Colonic mucosa (tissue), 4 donors: Measurements from ENCODE around the gene XXYLT1. TPM values are rescaled to one million over a fixed set of nuclear protein-coding genes. Genes with fewer than 3 reads are reported as not detected.

Experiments used
- DNase-seq: peaks from one replicate; pipeline ENCODE4 v3.0.0-alpha.2; 2020
- H3K27ac ChIP-seq: fragments of 200-600 bp; one replicate; pipeline ENCODE4 v1.8.0; 2021
- H3K27me3 ChIP-seq: fragments of 200-600 bp; one replicate; pipeline ENCODE4 v1.8.0; 2021
- H3K36me3 ChIP-seq: fragments of 200-600 bp; one replicate; pipeline ENCODE4 v1.8.0; 2021
- H3K4me1 ChIP-seq: fragments of 200-600 bp; one replicate; pipeline ENCODE4 v1.8.0; 2021; ENCODE audit warnings: mild to moderate bottlenecking
- H3K4me3 ChIP-seq: fragments of 200-600 bp; one replicate; pipeline ENCODE4 v1.8.0; 2021
- H3K9ac ChIP-seq, 2 donors: one replicate each; pipeline ENCODE4 v1.7.0; 2013; ENCODE audit warnings: control low read depth in 2 of 2, low read depth in 2 of 2, low read length in 2 of 2
- H3K9me3 ChIP-seq: fragments of 200-600 bp; one replicate; pipeline ENCODE4 v1.8.0; 2021
- CTCF ChIP-seq: fragments of 200-600 bp; IDR thresholded peaks from one replicate; pipeline ENCODE4 v1.8.0; 2022; ENCODE audit warnings: antibody characterized with exemption, mild to moderate bottlenecking
- intact Hi-C: fragments of 100-400 bp; cut with DNase I; formaldehyde crosslinking; loops from one replicate; pipeline ENCODE4 v1.14.1; 2022
- total RNA-seq, 2 donors: library from RNA; stranded (reverse); fragmentation: NEBNext Ultra II Directional in 1 of 2; extraction: Animal tissue kit (Norgen Biotek cat#: 25700) in 1 of 2; gene quantifications; one replicate each; pipeline ENCODE4 v1.2.1, GENCODE V29; 2021
- donor health status: healthy.
- donor health status: DM: no; HTN: no; CAD: no.
- donor health status: DM: no; HTN: no; CAD: no.

XXYLT1 gene
- total RNA-seq, 2 donors from 2014 or later: 8.3 to 10.9 TPM

DNA sequence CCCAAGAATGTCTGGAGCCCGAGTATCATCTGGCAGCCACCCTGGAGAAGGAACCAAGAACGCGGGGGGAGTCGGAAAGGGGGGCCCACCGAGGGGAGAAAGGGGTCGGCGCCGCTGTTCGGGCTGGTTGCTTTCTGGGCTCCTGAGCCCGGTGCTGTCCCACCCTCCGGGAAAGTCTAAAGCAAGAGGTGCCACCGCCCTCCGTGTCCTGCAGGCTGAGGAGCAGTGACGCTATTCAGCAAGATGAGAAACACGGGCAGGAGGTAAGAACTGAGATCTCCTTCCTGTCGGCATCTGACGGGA lies 234.8 kb downstream of the XXYLT1 start:
- no peak for DNase-seq
- no peak overlapping the region for H3K9ac ChIP-seq
- no peaks in the 10 kb centered on the region for H3K9me3 ChIP-seq
- no peaks in the 10 kb centered on the region for H3K4me1 ChIP-seq
- H3K4me3 ChIP-seq: no peak overlapping the region
- no peaks in the 10 kb centered on the region for H3K27me3 ChIP-seq
- intact Hi-C loops: no loop called here
- H3K36me3 ChIP-seq: no peaks in the 10 kb centered on the region
- no peak for TF ChIP-seq CTCF
- H3K27ac ChIP-seq: no peak overlapping the region

DNA sequence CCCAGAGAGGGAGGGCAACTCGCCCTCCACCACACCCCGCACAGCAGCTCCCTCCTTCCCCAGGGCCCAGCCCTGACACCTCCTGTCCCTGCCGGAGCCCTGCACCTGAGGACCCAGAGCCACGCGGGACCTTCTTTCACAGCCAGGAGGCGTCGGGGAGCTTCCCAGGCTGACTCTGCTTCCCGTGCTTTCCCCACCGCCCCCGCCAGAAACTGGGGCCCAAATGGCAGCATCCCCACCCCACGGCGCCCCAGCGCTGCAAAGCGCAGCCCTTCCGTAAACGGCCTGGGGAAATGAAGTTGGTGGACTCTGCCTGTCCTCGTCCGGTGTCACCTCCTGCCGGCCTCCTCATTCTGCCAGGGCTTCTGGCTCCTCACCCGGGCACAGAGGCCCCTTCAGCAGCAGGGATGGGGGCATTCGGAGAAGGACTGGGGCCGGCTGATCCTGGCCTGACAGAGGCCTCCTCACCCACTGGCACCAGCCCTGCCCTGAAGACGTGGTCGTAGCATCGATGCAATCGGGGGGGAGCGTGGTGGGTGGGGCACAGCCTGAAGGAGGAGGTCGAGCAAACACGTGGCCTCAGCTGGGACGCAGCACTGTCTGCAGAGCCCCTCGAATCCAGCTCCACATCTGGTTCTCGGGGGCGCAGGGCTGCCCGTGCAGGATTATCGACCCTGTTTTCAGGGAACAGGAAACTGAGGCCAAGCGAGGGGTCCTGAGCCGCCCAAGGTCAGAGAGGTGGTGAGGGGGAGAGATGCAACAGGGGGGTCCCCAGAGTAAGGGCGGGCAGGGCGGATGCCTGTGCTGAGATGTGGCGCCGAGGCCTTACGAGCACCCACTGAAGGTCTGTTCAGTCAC lies 235.4 kb downstream of the XXYLT1 start:
- Histone ChIP-seq H3K9ac (no peak overlapping the region), H3K36me3 (no peaks in the 10 kb centered on the region), H3K27ac (no peak overlapping the region), H3K4me1 (no peaks in the 10 kb centered on the region), H3K9me3 (no peaks in the 10 kb centered on the region), H3K27me3 (no peaks in the 10 kb centered on the region), H3K4me3 (no peak overlapping the region)
- intact Hi-C loops: no loop called here
- no peak for TF ChIP-seq CTCF
- DNase-seq: no peak

DNA sequence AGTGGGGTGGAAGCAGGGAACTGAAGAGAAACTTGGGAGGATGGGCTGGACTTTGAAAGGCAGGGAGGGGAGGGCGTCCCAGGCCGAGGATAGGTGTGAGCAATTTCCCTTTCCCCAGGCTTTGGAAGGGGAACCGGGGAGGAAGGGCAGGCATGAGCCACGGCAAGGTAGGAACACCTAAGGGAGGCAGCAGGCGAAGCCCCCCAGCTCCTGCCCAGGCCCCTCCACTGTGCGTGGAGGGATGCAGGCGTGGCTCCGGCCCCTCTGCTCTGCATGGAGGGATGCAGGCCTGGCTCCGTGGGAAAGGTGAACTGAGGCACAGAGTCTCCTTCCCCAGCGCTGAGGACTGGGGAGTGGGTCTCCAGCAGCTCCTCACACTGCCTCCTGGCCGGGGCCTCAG lies 236.4 kb downstream of the XXYLT1 start:
- Histone ChIP-seq H3K9me3 (no peaks in the 10 kb centered on the region), H3K27me3 (no peaks in the 10 kb centered on the region), H3K27ac (no peak overlapping the region), H3K4me3 (no peak overlapping the region), H3K36me3 (no peaks in the 10 kb centered on the region), H3K9ac (no peak overlapping the region), H3K4me1 (no peaks in the 10 kb centered on the region)
- intact Hi-C loops: no loop called here
- DNase-seq: no peak
- no peak for TF ChIP-seq CTCF

DNA sequence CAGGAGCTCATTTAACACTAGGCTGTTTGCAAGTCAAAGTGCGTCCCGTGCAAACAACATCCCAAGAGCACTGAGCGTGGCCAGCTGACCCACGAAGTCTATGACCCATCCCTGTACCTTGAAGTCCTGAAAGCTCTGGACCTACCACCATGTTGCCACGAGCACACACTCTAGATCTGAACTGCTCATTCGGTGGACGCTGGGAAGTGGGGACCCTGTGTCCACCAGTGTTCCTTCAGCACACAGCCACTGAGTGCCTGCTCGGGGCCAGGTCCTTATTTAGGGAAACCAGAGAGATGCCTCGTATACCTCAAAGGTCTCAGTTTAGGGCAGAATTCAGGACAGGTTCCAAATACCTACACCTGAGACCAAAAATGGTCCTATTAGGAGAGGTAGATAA lies 236.9 kb downstream of the XXYLT1 start:
- no peak overlapping the region for H3K27ac ChIP-seq
- DNase-seq: no peak
- H3K27me3 ChIP-seq: no peaks in the 10 kb centered on the region
- H3K4me1 ChIP-seq: no peaks in the 10 kb centered on the region
- intact Hi-C loops: no loop called here
- TF ChIP-seq CTCF: no peak
- H3K9ac ChIP-seq: no peak overlapping the region
- no peak overlapping the region for H3K4me3 ChIP-seq
- H3K9me3 ChIP-seq: no peaks in the 10 kb centered on the region
- no peaks in the 10 kb centered on the region for H3K36me3 ChIP-seq

DNA sequence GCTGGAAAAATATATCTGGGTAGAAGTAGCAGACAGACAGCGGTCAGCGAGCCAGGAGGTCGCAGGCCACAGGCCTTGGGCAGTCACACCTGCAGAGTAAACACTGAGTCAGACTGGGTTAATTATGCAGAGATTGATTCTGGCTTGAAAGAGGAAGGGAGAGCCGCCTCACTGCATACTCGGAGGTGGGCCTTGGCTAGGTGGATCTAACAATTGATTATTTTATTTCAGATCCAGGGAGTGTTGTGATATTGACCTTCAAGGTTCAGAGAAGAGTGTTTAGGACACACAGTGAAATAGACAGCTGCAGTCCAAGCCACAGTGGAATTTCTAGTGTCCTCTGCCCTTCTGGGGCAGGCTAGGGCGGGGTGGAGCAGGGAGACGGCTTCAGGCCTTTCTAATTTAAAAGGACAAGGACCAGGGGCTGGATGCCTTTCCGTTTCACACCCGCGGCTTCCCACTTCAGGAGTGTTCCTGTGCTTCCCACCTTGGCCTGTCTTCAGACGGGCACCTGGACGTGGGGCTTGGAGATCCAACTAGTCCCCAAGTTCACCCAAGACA lies 237.3 kb downstream of the XXYLT1 start:
- Histone ChIP-seq H3K9ac (no peak overlapping the region), H3K4me1 (no peaks in the 10 kb centered on the region), H3K27me3 (no peaks in the 10 kb centered on the region), H3K4me3 (no peak overlapping the region), H3K9me3 (no peaks in the 10 kb centered on the region), H3K36me3 (no peaks in the 10 kb centered on the region), H3K27ac (no peak overlapping the region)
- DNase-seq: peak; percentile 53
- intact Hi-C loops: no loop called here
- TF ChIP-seq CTCF: no peak
